NCI-H2171 (cell line): ENCODE data around the gene FGD5.

Source experiments
- DNase-seq: peaks from one replicate; lab custom pipeline; 2025; lab: John Stamatoyannopoulos, UW

The FGD5 gene

GRCh38 chr3:14852717-14853116 lies 34.0 kb downstream of the FGD5 start:
- DNase-seq, result no peak

DNA sequence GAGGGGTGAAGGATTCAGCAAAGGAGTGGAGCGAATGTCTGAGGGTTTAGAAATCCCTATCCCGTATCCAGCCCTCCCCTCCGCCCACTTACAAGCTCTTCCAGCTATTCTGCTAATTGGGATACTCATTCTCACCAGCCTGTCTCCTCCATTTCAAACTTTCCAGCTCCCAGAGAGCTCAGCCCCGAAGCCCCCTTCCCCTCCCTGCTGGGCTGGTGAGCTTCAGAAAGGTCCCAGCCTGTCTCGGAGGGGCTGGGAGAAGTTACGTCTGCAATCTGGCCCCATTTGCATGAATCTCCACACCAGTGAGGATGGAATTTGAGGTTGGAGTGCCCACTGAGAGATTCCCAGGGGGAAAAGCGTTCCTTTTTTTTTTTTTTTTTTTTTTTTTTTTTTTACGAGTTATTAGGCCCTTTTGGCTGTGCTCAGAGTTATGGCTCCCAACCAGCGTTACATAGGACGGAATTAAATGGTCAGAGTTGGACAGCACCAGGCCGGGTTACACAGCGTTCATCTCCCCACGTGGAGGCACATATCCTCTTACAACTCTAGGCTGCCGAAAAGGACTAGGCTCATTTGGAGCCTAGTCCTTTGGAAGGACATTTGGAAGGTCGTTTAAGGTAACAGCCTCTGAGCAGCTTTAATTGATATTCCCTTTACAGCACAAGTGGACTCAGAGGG lies 34.6 kb downstream of the FGD5 start:
- DNase-seq, result no peak

- no peak for DNase-seq
Measured at GRCh38 chr3:14857506-14857905, 38.7 kb downstream of the FGD5 start.

- no peak for DNase-seq
Measured at GRCh38 chr3:14858105-14858504, 39.3 kb downstream of the FGD5 start.

- DNase-seq, result no peak
Measured at GRCh38 chr3:14859880-14860279, 41.1 kb downstream of the FGD5 start.

DNA sequence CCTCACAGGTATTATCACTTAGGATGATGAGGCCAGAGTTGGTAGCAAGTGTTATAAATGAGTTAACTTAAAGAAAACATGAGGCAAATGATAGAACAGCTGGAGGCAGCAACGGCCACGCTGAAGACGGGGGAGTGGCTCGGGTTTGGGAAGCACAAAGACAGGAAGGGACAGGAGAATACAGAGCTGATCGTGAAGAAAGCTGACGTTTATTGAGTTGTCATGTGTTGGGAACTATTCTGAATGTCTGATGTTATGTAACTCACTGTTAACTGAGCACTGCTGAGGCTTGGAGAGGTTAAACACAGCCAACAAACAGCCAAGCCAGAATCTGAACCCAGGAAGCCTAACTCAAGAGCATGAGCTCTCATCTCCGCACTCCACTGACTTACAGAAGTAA lies 42.3 kb downstream of the FGD5 start:
- DNase-seq, result no peak

DNA sequence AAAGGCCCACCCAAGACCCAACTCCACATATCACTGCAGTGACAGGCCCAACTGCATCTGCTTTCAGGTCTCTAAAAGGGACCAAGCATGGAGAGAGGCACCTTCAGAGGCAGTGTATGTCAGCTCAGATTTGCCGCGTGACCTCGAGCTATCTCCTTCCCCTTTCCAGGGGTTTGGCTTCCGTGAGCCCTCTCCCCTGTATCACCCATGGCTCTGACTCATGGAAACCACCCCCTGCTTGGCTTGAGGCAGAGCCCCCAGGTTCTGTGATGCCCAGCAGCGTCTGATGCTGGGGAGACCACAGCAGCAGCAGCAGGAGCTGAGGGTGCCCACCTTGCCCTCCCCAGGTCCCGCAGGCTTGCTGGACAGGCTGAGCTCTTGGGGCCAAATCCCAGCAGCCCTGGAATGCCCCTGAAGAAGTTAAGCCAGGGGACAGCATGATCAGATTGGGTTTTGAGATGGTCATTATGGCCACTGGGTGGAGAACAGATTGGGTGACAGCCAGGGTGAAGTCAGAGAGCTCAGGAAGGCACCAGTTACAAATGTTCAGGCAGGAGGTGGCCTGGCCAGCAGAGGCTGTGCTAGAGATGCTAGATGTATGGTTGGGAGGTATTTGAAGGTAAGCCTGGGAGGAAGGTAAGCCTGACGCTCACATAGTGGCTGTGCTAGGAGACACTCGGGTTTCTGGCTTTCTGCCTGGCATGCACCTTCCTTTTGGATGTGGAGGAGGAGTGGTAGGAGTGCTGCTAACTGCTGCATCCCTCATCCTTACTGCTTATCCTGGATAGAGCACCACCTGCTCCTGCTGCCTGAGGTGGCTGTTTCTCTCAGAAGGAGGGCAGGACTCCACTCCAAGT lies 42.9 kb downstream of the FGD5 start:
- DNase-seq, result no peak

- no peak for DNase-seq
Measured at GRCh38 chr3:14862303-14862660, 43.5 kb downstream of the FGD5 start.

- no peak for DNase-seq
Measured at GRCh38 chr3:14862661-14863230, 44.0 kb downstream of the FGD5 start.

DNA sequence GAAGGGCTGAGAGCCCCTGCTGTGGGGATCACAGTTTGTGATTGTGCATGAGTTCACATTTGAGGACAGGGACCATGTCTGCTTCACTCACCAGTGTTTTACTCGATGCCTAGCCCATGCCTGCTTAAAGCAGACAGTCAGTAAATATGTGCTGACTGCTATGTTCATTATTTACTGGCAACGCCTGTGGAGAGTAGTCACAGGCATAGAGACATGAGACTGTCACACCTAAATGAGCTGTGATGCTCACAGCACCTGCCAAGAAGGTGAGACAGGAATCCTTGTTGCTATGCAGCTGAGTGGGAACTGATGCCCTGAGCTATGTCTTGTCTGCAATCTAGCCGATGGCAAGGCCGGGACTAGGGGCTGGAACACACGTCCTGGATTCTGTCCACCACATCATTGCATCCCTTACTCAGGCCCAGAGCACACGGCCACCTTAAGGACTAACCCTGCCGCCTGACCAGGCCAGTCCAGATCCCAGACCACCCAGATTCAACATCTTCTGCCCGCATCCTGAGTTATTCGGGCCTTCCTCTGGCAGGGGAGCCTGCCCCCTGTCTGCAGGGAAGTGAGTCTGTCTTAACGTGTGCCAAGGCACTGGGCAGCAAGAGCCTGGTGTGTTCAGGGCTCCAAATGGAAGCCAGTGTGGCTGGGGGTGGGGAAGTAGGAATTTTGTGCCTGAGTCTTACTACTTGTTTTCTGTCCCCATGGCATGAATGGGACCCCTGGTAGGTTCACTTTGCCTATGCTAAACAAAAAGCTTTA lies 44.8 kb downstream of the FGD5 start:
- DNase-seq, result no peak

GRCh38 chr3:14864131-14864530 lies 45.4 kb downstream of the FGD5 start:
- DNase-seq, result no peak

- DNase-seq, result no peak
Measured at GRCh38 chr3:14866627-14867026, 47.9 kb downstream of the FGD5 start.

DNA sequence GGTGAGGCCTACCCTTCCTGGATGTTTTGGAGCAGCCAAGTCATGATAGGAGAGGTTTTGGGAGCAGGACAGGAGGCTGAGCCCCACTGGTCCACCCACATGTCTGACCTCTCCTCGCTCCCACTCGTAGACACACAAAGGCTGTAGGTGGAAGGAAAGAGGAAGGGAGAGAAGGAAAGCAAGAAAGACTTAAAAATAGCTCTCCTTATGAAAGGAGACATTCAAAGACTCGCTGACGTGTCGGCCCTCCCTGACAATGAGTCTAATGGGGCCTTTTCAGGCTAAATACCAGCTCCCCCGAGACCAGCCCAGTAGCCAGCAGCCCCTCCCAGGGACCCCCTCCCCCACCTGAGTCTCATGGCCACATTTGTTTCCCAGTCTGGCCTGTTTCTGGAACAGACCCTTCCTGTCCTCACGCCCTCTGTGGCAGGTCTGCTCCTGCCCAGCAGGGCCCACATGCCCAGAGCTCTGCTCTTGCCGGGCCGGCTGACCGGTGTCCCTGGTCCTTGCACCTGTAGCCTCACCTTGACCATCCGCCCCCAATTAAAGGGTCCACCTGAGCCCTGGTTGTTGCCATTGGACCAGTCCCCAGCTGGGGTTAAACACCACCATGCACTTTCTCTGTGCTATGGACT lies 49.3 kb downstream of the FGD5 start:
- no peak for DNase-seq

DNA sequence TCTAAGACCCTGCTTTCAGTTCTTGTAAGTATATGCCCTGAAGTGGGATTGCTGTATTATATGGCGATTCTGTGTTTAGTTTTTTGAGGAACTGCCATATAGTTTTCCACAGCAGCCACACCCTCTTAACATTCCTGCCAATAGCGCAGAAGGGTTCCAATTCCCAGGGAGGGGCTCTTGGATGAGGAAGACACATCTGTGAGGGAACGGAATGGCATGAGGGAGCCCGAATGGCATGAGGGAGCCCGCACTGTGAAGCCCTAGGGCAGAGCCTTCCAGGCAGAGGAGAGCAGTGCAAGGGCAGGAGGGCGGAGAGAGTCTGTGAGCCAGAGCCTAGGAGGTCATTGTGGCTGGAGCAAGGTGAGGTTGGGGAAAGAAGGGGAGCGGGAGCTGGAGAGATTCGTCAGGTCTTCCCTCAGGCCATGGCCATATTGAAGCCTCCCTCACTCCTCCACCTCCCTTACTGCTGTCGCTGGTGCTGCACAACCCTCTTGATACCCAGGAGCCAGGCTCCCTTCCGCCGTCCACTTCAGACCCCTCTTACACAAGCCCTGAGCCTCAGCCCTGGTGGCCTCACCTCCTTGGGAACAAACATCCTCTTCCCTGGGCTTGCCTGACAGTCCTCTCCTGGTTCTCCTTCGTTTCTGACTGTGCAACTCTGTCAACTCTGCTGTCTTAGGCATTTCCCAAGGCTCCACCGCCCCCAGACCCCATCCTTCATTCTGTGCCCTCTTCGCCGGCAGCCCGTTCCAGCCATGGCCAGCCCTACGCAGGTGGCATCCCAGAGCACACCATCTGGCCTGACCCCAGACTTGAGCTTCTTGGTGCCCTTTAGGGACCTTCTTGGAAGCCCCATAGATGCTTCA lies 51.4 kb downstream of the FGD5 start:
- no peak for DNase-seq

DNA sequence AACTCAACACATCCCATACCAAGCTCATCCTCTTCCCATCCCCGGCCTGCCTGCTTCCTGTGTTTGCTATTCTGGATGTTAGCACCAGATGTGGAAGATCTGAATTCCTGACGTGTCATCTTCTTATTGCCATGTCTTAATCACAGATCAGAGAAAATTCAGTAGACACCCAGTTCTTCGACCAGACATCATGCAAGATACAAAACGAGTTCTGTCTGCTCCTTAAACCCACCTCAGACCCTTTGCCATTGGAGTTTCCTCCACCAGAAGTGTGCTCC lies 52.0 kb downstream of the FGD5 start:
- no peak for DNase-seq

DNA sequence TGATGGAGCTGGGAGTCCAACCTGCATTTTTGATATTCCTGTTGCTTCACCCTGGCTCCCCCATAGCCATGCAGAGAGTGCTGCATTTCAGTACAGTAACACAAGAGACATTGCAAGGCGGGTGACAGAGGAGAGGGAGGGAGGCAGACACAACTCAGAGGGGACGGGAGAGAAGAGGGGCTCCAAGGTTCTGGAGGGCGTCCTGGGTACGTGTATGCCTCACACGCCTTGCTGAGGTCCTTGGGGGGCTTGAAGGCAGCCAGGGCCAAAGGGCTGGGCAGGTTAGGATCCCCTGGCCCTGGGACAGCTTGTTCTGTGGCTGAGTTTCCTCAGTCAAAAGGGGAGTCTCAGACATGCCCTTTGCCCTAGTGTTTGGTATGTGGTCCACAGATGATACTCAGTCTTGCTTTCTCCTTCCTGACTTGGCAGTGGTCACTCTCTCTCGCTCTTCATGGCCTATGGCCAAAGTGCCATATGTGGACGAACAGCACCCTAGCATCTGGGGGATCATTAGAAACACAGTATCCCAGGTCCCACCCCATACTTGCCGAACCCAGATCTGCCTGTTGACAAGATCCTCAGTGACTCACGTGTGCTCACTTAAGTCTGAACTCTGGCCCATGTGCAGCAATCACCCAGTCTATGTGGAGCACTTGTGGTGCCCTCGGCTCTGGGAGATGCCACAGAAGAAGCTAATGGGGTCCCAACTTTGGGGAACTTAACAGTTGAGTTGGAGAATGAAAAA lies 52.9 kb downstream of the FGD5 start:
- DNase-seq, result no peak

DNA sequence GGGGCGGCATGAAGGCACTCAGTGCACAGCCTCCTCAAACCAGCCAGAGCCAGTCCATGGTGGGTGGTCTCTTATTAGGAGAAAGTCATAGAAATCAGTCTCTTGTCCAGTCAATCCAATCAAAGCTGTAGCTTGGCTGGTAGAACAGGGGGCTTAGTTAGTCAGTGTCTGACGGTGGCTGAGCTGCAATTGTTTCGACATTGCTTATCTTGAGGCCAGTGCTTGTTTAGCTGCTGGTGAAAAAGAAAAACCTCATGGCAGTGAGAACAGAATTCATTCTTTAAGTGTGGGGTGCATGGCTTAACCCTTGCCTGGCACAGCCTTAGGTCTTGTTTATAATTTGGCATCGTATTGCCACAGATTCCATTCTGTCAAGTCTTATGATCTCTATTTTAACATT lies 53.9 kb downstream of the FGD5 start:
- DNase-seq, result no peak

DNA sequence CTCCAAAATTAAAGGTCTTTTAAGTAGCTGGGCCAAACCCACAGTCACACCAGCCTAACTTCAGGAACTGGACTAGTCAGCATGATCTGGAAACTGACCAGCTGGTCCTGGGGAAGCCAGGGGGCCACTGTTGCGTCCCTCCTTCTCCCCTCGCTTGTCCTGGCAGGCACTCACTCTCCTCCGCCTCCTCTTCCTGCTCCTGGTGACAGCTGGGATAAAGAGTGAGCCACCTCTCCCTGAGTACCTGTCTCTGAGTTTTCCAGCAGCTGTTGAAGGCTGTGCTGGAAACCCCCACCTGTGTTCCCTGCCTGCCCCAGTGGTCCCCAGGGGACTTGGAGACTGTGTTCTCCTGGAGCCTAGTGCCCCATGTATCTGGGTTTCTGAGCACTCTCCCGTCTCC lies 56.0 kb downstream of the FGD5 start:
- peak; percentile 59 for DNase-seq

GRCh38 chr3:14875411-14876175 lies 56.8 kb downstream of the FGD5 start:
- no peak for DNase-seq

DNA sequence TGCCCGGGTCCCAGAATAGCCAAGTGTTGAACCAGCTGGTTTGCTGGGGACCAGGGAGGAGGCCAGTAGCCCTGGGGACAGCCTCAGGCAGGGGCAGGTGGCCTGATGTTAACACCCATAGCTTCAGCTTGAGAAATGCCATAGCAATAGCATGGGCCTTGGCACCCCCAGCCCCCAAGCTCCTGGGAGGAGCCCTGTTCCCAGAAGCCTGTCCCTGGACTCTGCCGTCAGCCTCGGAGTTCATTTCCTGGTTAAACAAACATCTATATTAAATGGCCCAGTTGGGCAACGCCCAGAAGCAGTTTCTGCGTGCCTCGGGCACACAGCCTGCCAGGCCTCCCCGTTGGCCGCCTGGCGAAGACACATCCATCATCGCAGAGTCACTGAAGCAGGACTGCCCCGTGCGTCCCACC lies 58.2 kb downstream of the FGD5 start:
- no peak for DNase-seq
